Vagina (tissue), 2 donors: Measurements from ENCODE around the gene NUDT22.

Experiments used
- POLR2A ChIP-seq, 2 donors: fragments of 450-650 bp; IDR thresholded peaks; one replicate each; pipeline ENCODE4 v1.6.1; 2017; ENCODE audit warnings: antibody characterized with exemption in 2 of 2, mild to moderate bottlenecking in 2 of 2, moderate library complexity in 2 of 2
- TF ChIP-seq, protein P1 (sequence below), 3 experiments: fragments of 450-650 bp in 2 of 3; fragments of 200-600 bp in 1 of 3; sonication (generic) in 1 of 3; IDR thresholded peaks; one replicate each; pipeline ENCODE4 v1.5.1; 2017 to 2019; ENCODE audit warnings: antibody characterized with exemption in 3 of 3, mild to moderate bottlenecking in 2 of 3, moderate library complexity in 2 of 3

- TF ChIP-seq, protein P1, sequence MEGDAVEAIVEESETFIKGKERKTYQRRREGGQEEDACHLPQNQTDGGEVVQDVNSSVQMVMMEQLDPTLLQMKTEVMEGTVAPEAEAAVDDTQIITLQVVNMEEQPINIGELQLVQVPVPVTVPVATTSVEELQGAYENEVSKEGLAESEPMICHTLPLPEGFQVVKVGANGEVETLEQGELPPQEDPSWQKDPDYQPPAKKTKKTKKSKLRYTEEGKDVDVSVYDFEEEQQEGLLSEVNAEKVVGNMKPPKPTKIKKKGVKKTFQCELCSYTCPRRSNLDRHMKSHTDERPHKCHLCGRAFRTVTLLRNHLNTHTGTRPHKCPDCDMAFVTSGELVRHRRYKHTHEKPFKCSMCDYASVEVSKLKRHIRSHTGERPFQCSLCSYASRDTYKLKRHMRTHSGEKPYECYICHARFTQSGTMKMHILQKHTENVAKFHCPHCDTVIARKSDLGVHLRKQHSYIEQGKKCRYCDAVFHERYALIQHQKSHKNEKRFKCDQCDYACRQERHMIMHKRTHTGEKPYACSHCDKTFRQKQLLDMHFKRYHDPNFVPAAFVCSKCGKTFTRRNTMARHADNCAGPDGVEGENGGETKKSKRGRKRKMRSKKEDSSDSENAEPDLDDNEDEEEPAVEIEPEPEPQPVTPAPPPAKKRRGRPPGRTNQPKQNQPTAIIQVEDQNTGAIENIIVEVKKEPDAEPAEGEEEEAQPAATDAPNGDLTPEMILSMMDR (IDR thresholded peaks at IDR 0.05): no peak
- no peak for TF ChIP-seq POLR2A (IDR thresholded peaks at IDR 0.05)
Observed at GRCh38 chr11:64276653-64277431, 50.8 kb downstream of the NUDT22 start.
